Skin of body (tissue), 2 donors: ENCODE data around the gene KCTD12. TPM values are rescaled to one million over a fixed set of nuclear protein-coding genes. Genes with fewer than 3 reads are reported as not detected.
"Not testable (repeated sequence)": the region's sequence is repeated elsewhere in the genome, so short reads cannot be mapped to it uniquely, and the experiment has no call there.

Experiments
- DNase-seq: peaks from one replicate; lab custom pipeline; 2025; lab: John Stamatoyannopoulos, UW
- total RNA-seq: library from RNA; depleted of rRNA; stranded (reverse); fragments of >200 nt; gene quantifications from one replicate; pipeline ENCODE4 v1.2.3, GENCODE V29; 2014

Gene KCTD12
- 175 TPM for total RNA-seq

GRCh38 chr13:76886292-76887075 lies at the start of gene KCTD12:
Gene KCTD12, minus strand, starts transcription at chr13:76886405. Its CDS starts 257 bp downstream, at chr13:76886148.
- DNase-seq = peak; percentile 96

DNA sequence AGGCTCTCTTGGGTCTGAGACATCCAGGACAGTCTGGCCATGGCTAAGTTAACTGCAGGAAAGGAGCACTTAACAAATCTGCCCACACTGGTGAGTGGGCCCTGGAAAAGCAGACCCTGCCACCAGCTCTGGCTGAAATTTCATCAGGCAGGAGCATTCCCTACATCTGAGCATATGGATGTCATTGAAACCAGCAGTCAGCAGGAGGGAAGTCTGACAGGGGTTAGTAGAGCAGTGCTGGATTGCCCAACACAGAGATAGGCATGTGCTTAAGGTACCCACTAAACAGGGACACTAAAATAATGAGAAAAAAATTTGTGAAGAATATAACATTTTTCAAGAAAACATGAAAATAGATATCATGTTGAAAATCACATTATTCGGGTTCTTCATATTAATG lies 48.5 kb upstream of the KCTD12 start:
- peak; percentile 22 for DNase-seq

DNA sequence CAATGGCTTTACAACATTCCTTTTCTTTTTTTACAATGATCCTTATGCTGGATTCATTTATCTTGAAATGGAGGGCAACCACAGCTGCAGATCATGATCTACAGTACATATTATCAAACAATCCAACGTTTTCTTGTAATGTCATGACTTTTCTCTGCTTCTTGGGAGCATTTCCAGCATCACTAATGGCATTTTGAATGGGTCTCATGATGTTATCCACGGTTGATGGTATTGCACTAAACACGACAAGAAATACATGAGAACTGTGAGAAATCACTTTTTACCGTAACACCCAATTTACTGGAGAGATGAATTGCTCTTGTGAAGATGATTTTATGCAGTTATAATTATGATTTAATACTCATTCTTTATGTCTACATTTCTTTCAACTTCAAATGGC lies 45.9 kb upstream of the KCTD12 start:
- DNase-seq = no peak

DNA sequence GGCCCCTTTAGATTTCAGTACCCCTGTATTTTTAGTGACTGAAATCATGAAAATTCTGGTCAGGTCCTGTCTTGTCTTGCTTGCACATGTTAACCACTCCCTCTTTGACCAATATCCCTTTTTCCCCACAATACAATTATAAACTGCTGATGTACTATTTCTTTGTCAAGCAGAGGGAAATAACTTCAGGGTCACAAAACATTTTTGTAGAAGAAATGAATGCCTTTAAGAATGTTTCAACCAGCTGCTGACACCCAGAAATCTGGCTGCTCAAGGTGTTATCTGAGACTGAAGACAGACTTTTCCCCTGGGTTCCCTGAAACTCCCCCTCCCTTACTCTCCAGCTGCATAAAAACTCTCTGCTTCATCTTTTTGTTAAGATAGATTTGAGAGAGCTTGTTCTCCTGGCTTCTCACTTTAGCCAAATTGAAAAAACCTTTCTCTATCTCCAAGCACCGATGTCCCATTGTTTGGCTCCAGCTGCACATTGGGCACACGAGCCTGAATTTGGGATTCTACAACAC lies 43.7 kb upstream of the KCTD12 start:
- DNase-seq = no peak

DNA sequence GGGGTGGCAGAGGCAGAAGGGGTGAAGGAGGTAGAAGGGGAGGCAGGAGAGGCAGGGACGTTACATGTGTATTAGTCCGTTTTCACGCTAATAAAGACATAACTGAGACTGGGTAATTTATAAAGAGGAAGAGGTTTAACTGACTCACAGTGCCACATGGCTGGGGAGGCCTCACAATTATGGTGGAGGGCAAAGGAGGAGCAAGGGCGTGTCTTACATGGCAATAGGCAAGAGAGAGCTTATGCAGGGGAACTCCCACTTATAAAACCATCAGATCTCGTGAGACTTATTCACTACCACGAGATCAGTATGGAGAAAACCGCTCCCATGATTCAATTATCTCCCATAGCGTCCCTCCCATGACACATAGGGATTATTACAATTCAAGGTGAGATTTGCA lies 43.1 kb upstream of the KCTD12 start:
- no peak for DNase-seq

GRCh38 chr13:76928456-76928855 lies 42.3 kb upstream of the KCTD12 start:
- DNase-seq = no peak

DNA sequence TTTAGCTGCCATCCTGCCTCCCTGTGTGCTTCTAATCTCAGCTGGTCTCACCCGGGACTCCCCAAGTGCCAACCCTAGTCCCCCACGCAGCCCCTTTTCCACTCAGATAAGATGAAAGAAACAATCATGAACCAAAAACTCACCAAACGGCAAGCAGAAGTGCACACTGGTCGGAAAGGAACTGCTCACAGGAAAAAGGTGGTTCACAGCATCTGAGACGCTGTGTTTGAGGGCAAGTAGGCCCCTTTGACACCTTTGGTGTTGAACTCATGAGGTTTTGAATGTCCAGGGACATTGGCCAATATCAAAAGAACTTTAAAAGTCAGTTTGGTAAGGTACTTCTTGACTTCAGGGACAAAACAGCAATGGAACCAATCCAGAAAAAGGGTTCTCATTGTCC lies 41.8 kb upstream of the KCTD12 start:
- DNase-seq = no peak

DNA sequence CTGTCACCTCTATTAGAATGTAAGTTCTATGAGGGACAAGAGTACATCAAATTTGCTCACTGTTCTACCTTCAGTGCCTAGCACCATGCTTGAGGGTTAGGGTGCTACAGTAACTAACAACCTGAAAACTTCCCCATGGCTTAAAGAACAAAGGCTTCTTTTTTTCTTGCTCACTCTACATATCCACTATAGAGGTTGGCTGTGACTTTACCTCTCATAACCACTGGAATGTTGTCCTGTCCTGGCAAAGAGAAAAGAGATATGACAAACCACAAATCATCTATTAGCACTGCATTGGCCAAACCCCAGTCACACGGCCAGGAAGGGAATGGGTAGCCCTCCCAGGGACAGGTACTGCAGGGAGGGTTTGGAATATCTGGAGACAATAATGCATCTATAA lies 38.9 kb upstream of the KCTD12 start:
- DNase-seq = no peak

GRCh38 chr13:76921516-76921915 lies 35.3 kb upstream of the KCTD12 start:
- DNase-seq = no peak

- not testable (repeated sequence) for DNase-seq
Measured at GRCh38 chr13:76917755-76918481, 31.7 kb upstream of the KCTD12 start.

- DNase-seq = peak; percentile 70
Measured at GRCh38 chr13:76917095-76917494, 30.9 kb upstream of the KCTD12 start.

DNA sequence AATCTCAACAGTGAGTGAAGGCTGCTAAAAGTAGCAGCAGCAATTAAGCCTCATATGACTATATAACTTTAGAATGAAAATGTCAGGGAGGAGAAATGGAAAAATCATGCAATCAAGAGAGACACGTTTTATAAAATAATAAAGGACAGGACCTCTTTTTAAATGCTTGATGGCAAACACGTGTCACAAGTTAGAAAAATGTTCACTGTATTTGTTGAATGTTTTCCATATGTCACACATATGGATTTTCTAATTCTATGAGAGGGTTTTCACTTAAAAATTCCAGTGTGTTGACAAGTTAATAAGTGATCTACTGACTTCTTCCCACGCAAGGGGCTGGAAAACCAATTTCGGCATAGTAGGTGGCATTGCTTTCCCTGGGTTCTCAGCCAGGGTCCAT lies 27.7 kb upstream of the KCTD12 start:
- peak; percentile 92 for DNase-seq

DNA sequence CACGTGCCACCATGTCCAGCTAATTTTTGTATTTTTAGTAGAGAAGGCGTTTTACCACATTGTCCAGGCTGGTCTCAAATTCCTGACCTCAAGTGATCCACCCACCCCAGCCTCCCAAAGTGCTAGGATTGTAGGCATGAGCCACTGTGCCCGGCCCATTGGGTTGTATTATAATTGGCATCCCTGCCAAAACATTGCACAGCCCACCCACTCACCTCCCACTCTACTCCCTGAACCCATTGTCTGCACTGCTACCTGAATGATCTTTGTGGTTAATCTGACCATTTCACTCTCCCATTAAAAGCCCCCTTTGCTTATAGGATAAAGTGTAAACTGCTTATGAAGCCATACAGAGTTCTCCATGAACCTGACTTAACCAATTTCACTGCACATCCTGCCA lies 26.3 kb upstream of the KCTD12 start:
- no peak for DNase-seq

GRCh38 chr13:76904507-76904906 lies 18.3 kb upstream of the KCTD12 start:
- no peak for DNase-seq

DNA sequence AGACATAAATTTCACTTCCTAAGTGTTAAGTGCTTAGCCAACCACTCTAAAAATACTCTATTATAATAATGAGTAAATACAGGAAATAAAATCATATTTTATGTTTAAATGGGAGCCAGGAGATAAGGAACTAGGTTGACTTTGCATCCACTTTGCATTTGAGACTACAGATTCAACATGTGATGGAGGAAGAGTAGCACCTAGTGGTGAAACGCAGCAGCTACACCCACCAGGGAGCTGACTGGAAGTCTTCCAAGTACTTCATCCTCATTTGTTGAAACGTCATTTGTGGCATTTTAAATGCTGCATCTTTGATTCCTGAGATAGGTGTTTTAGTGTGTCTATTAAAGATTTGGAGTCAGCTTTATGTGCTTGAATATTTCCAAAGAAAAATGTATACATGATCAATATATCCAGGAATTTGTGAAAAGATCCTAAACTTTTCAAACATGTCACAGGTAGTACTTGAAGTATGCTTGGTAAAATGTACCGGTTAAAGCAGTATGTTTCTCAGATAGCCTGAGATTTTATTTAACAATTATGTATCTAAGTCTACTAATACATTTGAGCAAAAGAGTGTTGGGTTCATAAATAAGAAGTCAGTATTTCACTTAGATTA lies 17.4 kb upstream of the KCTD12 start:
- DNase-seq = peak; percentile 89

GRCh38 chr13:76899066-76899465 lies 12.9 kb upstream of the KCTD12 start:
- not testable (repeated sequence) for DNase-seq

- not testable (repeated sequence) for DNase-seq
Measured at GRCh38 chr13:76897171-76897570, 11.0 kb upstream of the KCTD12 start.

- DNase-seq = no peak
Measured at GRCh38 chr13:76894401-76895110, 8.4 kb upstream of the KCTD12 start.

DNA sequence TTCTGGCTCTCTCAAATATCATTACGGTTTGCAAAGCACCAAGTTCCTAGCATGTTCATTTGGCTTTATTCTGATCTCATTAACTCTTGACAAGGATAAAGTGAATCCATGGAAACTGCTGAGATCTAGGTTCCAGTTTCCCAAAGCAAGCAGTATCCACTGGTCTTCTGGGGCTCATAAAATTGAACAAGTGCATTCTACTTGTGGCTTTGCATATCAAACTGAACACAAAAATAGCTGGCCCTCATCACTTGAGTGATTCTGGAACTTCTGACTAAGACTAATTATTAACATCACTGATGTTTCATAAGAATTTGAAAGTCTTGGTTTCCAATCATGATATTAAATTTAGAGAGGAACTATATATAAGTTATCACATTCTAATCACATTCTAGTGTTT lies 6.3 kb upstream of the KCTD12 start:
- DNase-seq = no peak

- DNase-seq = no peak
Measured at GRCh38 chr13:76890021-76890420, 3.8 kb upstream of the KCTD12 start.

GRCh38 chr13:76889254-76889653 lies 3.0 kb upstream of the KCTD12 start:
- DNase-seq = no peak

GRCh38 chr13:76888421-76888820 lies 2.2 kb upstream of the KCTD12 start:
- peak; percentile 10 for DNase-seq
